Measurements from ENCODE around the gene ZNF296.
A peak's percentile ranks its signal among the peaks of the same experiment; 100 is the strongest.

The ZNF296 gene

DNA sequence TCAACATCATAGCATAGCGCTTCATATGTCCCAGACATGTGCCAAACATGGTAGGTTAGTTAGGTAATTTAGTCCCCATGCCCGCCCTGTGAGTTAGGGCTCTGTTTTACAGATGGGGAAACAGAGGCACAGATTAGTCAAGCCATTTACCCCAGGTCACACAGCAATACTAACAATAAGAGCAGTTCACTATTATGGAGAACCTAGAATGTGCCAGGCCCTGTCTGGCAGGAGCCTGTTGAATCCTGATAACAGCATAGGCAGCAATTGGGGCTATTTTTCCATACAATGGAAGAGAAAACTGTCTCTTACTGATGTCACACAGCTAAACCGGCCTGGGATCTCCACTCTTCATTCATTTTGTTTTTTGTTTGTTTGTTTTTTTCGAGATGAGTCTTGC lies 10.2 kb upstream of the ZNF296 start:
- DNase-seq (ENCODE audit: low read depth): no peak
- H3K4me3 ChIP-seq (ENCODE audit: low read depth, low read length): no peak overlapping the region
- TF ChIP-seq, protein P1, sequence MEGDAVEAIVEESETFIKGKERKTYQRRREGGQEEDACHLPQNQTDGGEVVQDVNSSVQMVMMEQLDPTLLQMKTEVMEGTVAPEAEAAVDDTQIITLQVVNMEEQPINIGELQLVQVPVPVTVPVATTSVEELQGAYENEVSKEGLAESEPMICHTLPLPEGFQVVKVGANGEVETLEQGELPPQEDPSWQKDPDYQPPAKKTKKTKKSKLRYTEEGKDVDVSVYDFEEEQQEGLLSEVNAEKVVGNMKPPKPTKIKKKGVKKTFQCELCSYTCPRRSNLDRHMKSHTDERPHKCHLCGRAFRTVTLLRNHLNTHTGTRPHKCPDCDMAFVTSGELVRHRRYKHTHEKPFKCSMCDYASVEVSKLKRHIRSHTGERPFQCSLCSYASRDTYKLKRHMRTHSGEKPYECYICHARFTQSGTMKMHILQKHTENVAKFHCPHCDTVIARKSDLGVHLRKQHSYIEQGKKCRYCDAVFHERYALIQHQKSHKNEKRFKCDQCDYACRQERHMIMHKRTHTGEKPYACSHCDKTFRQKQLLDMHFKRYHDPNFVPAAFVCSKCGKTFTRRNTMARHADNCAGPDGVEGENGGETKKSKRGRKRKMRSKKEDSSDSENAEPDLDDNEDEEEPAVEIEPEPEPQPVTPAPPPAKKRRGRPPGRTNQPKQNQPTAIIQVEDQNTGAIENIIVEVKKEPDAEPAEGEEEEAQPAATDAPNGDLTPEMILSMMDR (IDR thresholded peaks at IDR 0.05; ENCODE audit: insufficient read depth, low read depth, low read length, missing control alignments): no peak

DNA sequence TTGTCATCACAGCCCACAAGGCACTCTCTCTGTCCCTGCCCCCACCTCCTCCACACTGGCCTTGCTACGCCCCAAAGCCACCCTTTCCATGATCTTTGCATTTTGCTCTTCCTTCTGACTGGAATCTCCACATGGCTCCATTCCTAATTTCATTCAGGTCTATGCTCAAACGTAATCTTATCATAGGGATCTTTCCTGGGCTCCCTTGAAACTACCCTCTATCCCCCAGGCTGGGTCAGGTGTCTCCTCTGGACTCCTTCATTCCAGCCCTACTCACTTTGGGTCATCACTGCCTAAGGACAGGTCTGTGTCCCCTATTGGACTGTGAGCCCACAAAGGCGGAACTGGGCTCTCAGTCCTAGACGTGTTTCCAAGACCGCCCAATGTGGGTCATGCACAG lies 5.9 kb upstream of the ZNF296 start:
- TF ChIP-seq, protein P1 (IDR thresholded peaks at IDR 0.05; ENCODE audit: insufficient read depth, low read depth, low read length, missing control alignments): no peak
- H3K4me3 ChIP-seq (ENCODE audit: low read depth, low read length): no peak overlapping the region
- DNase-seq (ENCODE audit: low read depth): no peak

- no peak for DNase-seq (ENCODE audit: low read depth)
- TF ChIP-seq, protein P1 (IDR thresholded peaks at IDR 0.05; ENCODE audit: insufficient read depth, low read depth, low read length, missing control alignments): no peak
- peak overlapping the region; percentile 74 for H3K4me3 ChIP-seq (ENCODE audit: low read depth, low read length)
Measured at GRCh38 chr19:45079911-45080370, 3.7 kb upstream of the ZNF296 start.

GRCh38 chr19:45079063-45079910 lies 3.0 kb upstream of the ZNF296 start, which contains the start of gene GEMIN7:
Gene GEMIN7, plus strand, starts transcription at chr19:45079260. Its CDS starts 10,855 bp downstream, at chr19:45090115.
- peak; percentile 92 for DNase-seq (ENCODE audit: low read depth)
- H3K4me3 ChIP-seq (ENCODE audit: low read depth, low read length): peak within 1 kb of the TSS; percentile 74
- TF ChIP-seq, protein P1 (IDR thresholded peaks at IDR 0.05; ENCODE audit: insufficient read depth, low read depth, low read length, missing control alignments): peak; percentile 23

DNA sequence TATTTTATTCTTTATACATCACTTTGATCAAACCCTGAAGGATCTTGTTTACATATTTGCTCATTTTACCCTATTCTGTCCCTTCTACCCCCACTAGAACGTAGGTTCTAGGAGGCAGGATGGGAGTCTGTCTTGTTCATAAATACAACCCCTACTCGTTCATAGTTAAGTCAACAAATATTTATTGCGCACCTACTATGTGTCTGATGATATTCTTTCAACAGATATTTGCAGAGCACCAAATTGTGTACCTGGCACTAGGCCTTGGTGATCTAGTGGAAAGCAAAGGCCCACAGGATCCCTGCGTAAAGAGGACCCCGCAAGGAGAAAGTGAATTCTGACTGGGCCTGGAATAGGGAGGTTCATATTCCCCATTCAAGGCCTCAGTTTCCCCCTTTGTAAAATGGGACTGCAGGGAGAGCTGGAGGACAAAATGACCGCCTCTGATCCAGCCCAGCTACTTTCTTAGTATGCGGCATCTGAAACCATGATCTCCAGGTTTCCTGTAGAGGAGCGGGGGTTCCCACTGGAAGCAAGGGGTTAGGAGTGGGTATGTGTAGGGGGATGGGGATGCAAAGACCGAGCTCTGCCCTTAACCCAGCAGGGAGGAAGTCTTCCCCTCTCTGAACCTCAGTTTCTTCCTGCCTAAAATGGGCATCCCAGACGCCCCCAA lies 2.2 kb upstream of the ZNF296 start:
- TF ChIP-seq, protein P1 (IDR thresholded peaks at IDR 0.05; ENCODE audit: insufficient read depth, low read depth, low read length, missing control alignments): no peak
- no peak for DNase-seq (ENCODE audit: low read depth)
- peak overlapping the region; percentile 74 for H3K4me3 ChIP-seq (ENCODE audit: low read depth, low read length)

- no peak for DNase-seq (ENCODE audit: low read depth)
- H3K4me3 ChIP-seq (ENCODE audit: low read depth, low read length): peak overlapping the region; percentile 97
- TF ChIP-seq, protein P1 (IDR thresholded peaks at IDR 0.05; ENCODE audit: insufficient read depth, low read depth, low read length, missing control alignments): no peak
Measured at GRCh38 chr19:45076851-45077730, 813 bp upstream of the ZNF296 start.
